ENCODE data around the gene LSAMP. TPM values are rescaled to one million over a fixed set of nuclear protein-coding genes. Genes with fewer than 3 reads are reported as not detected.
A peak's percentile ranks its signal among the peaks of the same experiment; 100 is the strongest.

LSAMP gene
- polyA plus RNA-seq, 2 of the 4 experiments (the other 2 are of a cell fraction), result 0.12 to 0.53 TPM

GRCh38 chr3:115804200-115804599, 641.1 kb downstream of the LSAMP start:
- H3K4me1 ChIP-seq, result peaks cover 54% of the 10 kb centered on the region
- TF ChIP-seq CBX8 (IDR thresholded peaks at IDR 0.05), result no peak
- no peak for TF ChIP-seq NR3C1 (IDR thresholded peaks at IDR 0.05)
- no peak for TF ChIP-seq CEBPB (IDR thresholded peaks at IDR 0.05)
- no peak for TF ChIP-seq TP53 (CRISPR knock-in tag; IDR thresholded peaks at IDR 0.05)
- no peak for TF ChIP-seq BHLHE40 (IDR thresholded peaks at IDR 0.05; ENCODE audit: low read depth, low read length)
- TF ChIP-seq CHD2 (IDR thresholded peaks at IDR 0.05; ENCODE audit: low read length, partially characterized antibody), result no peak
- TF ChIP-seq KDM1A (IDR thresholded peaks at IDR 0.05; ENCODE audit: low read depth), result no peak
- TF ChIP-seq POLR2A (IDR thresholded peaks at IDR 0.05; ENCODE audit: low read length), result no peak
- TF ChIP-seq EP300 (IDR thresholded peaks at IDR 0.05), result no peak
- WGBS (ENCODE audit: missing lambda C conversion rate), result 83% methylated on average over 2 of the region's 2 CpGs
- H3K9me3 ChIP-seq, result no peaks in the 10 kb centered on the region
- ATAC-seq (no peak), DNase-seq (ENCODE audit: low read depth in 1 of 2, low spot score in 1 of 2) (no peak), FAIRE-seq (no peak)
- CTCF ChIA-PET, result interaction anchor here (0.7 to 4.4 kb wide), 5 partner anchors 11 to 1367 kb away, joined by 3 to 39 read pairs (median 5); no protein-coding TSS in a partner anchor
- peak overlapping the region; percentile 64 for H3K4me2 ChIP-seq
- POLR2A ChIA-PET, result interaction anchor here (1.1 to 1.6 kb wide), 2 partner anchors 20 to 657 kb away, joined by 4 to 5 read pairs; partner anchors contain the start of gene ZBTB20
- no peak overlapping the region for H3K4me3 ChIP-seq
- peak overlapping the region; percentile 75 to 81 for H3K27ac ChIP-seq

GRCh38 chr3:115803661-115804060, 641.6 kb downstream of the LSAMP start:
- CTCF ChIA-PET, result interaction anchor here (1.2 to 4.4 kb wide), 4 partner anchors 11 to 586 kb away, joined by 4 to 39 read pairs (median 6); no protein-coding TSS in a partner anchor
- 93% methylated on average over 1 of the region's 1 CpG for WGBS (ENCODE audit: missing lambda C conversion rate)
- no peak for TF ChIP-seq MAZ (IDR thresholded peaks at IDR 0.05; ENCODE audit: borderline replicate concordance, low read depth, low read length)
- TF ChIP-seq, protein P1, sequence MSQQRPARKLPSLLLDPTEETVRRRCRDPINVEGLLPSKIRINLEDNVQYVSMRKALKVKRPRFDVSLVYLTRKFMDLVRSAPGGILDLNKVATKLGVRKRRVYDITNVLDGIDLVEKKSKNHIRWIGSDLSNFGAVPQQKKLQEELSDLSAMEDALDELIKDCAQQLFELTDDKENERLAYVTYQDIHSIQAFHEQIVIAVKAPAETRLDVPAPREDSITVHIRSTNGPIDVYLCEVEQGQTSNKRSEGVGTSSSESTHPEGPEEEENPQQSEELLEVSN (IDR thresholded peaks at IDR 0.05; ENCODE audit: borderline replicate concordance, low read depth), result no peak
- TF ChIP-seq NPAS2 (CRISPR knock-in tag; IDR thresholded peaks at IDR 0.05; ENCODE audit: borderline replicate concordance), result no peak
- no peak for TF ChIP-seq RARB (CRISPR knock-in tag; IDR thresholded peaks at IDR 0.05)
- TF ChIP-seq PBX3 (IDR thresholded peaks at IDR 0.05), result no peak
- no peak for TF ChIP-seq USF2 (IDR thresholded peaks at IDR 0.05)
- TF ChIP-seq TP53 (CRISPR knock-in tag; IDR thresholded peaks at IDR 0.05), result no peak
- no peak for TF ChIP-seq ZC3H11A (IDR thresholded peaks at IDR 0.05)
- TF ChIP-seq BHLHE40 (IDR thresholded peaks at IDR 0.05; ENCODE audit: low read depth, low read length), result no peak
- TF ChIP-seq, protein P2, sequence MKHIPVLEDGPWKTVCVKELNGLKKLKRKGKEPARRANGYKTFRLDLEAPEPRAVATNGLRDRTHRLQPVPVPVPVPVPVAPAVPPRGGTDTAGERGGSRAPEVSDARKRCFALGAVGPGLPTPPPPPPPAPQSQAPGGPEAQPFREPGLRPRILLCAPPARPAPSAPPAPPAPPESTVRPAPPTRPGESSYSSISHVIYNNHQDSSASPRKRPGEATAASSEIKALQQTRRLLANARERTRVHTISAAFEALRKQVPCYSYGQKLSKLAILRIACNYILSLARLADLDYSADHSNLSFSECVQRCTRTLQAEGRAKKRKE (CRISPR knock-in tag; IDR thresholded peaks at IDR 0.05; ENCODE audit: low read depth), result no peak
- no peak for TF ChIP-seq ZNF302 (CRISPR knock-in tag; IDR thresholded peaks at IDR 0.05)
- TF ChIP-seq HOXA7 (CRISPR knock-in tag; IDR thresholded peaks at IDR 0.05), result no peak
- TF ChIP-seq, protein P3, sequence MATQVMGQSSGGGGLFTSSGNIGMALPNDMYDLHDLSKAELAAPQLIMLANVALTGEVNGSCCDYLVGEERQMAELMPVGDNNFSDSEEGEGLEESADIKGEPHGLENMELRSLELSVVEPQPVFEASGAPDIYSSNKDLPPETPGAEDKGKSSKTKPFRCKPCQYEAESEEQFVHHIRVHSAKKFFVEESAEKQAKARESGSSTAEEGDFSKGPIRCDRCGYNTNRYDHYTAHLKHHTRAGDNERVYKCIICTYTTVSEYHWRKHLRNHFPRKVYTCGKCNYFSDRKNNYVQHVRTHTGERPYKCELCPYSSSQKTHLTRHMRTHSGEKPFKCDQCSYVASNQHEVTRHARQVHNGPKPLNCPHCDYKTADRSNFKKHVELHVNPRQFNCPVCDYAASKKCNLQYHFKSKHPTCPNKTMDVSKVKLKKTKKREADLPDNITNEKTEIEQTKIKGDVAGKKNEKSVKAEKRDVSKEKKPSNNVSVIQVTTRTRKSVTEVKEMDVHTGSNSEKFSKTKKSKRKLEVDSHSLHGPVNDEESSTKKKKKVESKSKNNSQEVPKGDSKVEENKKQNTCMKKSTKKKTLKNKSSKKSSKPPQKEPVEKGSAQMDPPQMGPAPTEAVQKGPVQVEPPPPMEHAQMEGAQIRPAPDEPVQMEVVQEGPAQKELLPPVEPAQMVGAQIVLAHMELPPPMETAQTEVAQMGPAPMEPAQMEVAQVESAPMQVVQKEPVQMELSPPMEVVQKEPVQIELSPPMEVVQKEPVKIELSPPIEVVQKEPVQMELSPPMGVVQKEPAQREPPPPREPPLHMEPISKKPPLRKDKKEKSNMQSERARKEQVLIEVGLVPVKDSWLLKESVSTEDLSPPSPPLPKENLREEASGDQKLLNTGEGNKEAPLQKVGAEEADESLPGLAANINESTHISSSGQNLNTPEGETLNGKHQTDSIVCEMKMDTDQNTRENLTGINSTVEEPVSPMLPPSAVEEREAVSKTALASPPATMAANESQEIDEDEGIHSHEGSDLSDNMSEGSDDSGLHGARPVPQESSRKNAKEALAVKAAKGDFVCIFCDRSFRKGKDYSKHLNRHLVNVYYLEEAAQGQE (IDR thresholded peaks at IDR 0.05), result no peak
- no peak for TF ChIP-seq FOXS1 (CRISPR knock-in tag; IDR thresholded peaks at IDR 0.05)
- Histone ChIP-seq H3K4me1 (peaks cover 52% of the 10 kb centered on the region), H3K4me3 (no peak overlapping the region), H3K9me3 (no peaks in the 10 kb centered on the region), H3K4me2 (no peak overlapping the region; the same call in 1 of the 3 replicates), H3K27ac (peak overlapping the region; percentile 75 to 81; a peak in 5 of 6 replicates)
- ATAC-seq (no peak), DNase-seq (ENCODE audit: low read depth in 1 of 2, low spot score in 1 of 2) (no peak), FAIRE-seq (no peak)
- POLR2A ChIA-PET, result no interaction called here
